Stimulated activated effector memory CD8-positive, alpha-beta T cell treated with anti-CD3 and anti-CD28 coated beads, Interleukin-12 subunit alpha, Interleukin-12 subunit beta, amount 100 ng/mL, for 72 hours (primary cell): ENCODE results near the gene ATF4.
"Not testable (repeated sequence)": the region's sequence is repeated elsewhere in the genome, so short reads cannot be mapped to it uniquely, and the experiment has no call there.

Experiments used
- ATAC-seq: fragments of 150-1000 bp; cut with Tn5 transposase; 2 replicates; pipeline ENCODE4 v1.10.0; 2021
- DNase-seq, 2 donors: peaks; one replicate each; pipeline ENCODE4 v3.0.0; 2021 to 2022; ENCODE audit warnings: low spot score in 2 of 2
- H3K27ac Mint-ChIP-seq: one replicate; pipeline ENCODE4 v1.8.0; 2022; ENCODE audit warnings: mild to moderate bottlenecking, mixed read lengths
- H3K36me3 Mint-ChIP-seq: one replicate; pipeline ENCODE4 v1.8.0; 2022; ENCODE audit warnings: mild to moderate bottlenecking, mixed read lengths
- H3K4me1 Mint-ChIP-seq: one replicate; pipeline ENCODE4 v1.8.0; 2022; ENCODE audit warnings: mixed read lengths
- H3K4me3 Mint-ChIP-seq: one replicate; pipeline ENCODE4 v1.8.0; 2022; ENCODE audit warnings: mild to moderate bottlenecking, mixed read lengths
- H3K9me3 Mint-ChIP-seq: one replicate; pipeline ENCODE4 v1.8.0; 2022; ENCODE audit warnings: mixed read lengths

Gene ATF4

DNA sequence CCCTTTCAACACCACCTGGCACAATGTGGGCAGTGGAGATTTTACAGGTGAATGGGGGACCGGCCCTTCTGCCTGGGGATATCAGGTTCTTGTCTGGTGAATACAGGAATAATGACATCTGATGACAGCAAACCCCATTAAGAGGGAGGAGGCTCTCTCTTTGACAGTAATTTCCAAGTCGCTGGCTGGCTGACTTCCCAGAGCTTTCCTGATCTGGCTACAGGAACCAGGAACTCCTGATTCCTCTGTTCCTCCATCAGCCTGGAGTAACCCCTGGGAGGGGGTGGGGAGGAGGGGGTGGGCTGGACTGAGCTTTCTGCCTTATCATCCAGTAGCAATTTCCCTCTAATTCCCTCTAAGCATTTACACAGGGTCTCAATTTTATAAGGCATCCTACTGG, 22.0 kb upstream of the ATF4 start:
- H3K9me3 Mint-ChIP-seq = no peaks in the 10 kb centered on the region
- H3K36me3 Mint-ChIP-seq = peaks cover 2% of the 10 kb centered on the region
- DNase-seq = no peak
- H3K27ac Mint-ChIP-seq = no peak overlapping the region
- no peak for ATAC-seq
- H3K4me3 Mint-ChIP-seq = no peak overlapping the region
- peaks cover 28% of the 10 kb centered on the region for H3K4me1 Mint-ChIP-seq

DNA sequence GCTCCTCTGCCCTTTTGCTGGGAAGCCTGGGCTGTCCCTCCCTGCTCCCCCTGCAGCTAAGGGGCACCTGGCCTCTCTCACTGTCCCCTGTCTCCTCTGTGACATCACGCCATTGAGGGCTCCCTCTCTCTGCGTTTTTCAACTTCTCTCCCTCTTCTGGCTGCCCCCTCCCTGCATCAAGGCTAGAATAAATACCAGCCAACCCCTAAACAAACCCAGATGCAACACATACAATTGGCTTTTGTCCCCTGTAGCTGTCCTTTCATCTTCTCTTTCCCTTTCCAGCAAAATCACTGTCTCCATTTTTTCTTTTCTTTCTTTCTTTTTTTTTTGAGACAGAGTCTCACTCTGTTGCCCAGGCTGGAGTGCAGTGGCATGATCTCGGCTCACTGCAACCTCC, 21.6 kb upstream of the ATF4 start:
- DNase-seq (no peak), ATAC-seq (no peak)
- peaks cover 6% of the 10 kb centered on the region for H3K36me3 Mint-ChIP-seq
- peaks cover 29% of the 10 kb centered on the region for H3K4me1 Mint-ChIP-seq
- peak overlapping the region; percentile 41 for H3K27ac Mint-ChIP-seq
- H3K9me3 Mint-ChIP-seq = no peaks in the 10 kb centered on the region
- H3K4me3 Mint-ChIP-seq = no peak overlapping the region

DNA sequence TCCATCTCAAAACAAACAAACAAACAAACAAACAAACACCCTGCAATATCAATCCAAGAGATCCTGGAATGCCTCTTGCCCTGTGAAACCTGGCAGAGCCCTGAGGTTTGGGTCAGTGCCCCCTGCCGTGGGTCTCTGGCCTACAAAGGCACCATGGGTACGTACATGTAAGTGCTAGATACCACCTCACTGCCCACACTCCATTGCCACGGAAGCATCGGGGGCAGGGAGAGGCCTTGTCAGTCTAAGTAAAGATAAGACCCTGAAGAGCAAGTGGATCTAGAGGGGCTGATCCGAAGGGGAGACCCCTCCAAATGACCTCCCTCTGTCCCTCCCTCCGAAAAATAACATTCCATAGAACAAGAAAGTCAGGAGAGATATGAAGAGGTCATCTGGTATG, 20.3 kb upstream of the ATF4 start:
- H3K27ac Mint-ChIP-seq = no peak overlapping the region
- H3K36me3 Mint-ChIP-seq = peaks cover 19% of the 10 kb centered on the region
- DNase-seq = no peak
- H3K9me3 Mint-ChIP-seq = no peaks in the 10 kb centered on the region
- peaks cover 35% of the 10 kb centered on the region for H3K4me1 Mint-ChIP-seq
- ATAC-seq = no peak
- no peak overlapping the region for H3K4me3 Mint-ChIP-seq

DNA sequence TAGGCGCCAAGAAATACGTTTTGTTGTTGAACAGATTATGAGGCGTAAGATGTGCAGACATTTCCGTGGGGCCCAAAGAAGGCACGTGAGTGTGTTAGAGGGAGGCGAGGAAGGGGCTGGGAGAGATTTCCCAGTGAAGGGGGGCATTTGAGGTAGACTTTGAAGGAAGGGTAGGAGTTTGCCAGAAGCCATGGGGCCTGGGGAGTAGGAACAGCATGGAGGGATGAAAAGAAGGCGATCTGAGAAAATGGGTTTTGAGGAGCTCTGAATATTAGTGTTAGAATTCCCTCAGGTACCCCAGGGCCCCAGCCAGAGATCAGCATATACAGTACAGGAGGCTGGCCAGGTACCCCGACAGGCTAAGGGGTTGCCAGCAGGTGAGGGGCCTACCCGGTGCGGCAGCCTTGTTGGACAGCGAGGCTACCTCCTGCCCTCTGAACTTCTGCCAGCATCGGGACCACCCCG, 18.7 kb upstream of the ATF4 start:
- Mint-ChIP-seq H3K27ac (peak overlapping the region; percentile 89), H3K4me1 (peaks cover 49% of the 10 kb centered on the region), H3K4me3 (peak overlapping the region; percentile 85), H3K36me3 (peaks cover 35% of the 10 kb centered on the region), H3K9me3 (no peaks in the 10 kb centered on the region)
- DNase-seq (no peak), ATAC-seq (peak; percentile 49)

DNA sequence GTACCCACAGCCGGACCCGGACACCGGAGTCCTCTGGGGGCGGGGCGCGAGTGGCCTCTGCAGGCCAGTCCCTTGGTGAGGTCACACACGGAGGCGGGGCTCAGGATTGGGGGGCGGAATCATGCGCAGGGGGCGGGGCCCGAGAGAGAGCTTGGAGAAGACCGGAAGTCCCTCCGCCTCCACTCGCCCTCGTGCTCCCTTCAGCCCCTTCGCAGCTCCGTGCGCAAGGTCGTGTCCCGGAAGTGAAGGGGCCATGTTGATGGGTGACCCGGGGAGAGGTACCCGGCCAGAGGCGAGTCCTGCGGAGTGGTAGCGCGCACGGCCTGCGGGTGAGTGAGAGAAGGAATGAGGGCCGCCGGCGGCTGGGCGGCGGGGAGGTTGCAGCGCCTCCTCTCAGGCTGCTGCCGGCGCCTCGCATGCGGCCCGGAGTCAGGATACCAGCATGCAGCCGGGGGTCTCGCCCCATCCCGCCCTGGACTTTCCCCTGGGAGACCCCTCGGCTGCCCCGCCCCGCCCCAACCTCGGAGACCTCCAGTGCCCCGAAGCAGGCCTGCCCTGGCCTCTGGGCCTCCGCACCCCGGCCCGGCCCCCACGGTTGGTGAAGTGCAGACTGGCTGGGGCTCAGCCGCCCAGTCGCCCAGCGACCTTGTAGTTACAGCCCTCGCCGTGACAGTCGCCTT, 18.1 kb upstream of the ATF4 start, which contains the start of gene MIEF1:
Gene MIEF1, plus strand, starts transcription at position 182 of the 680 bp plus-strand sequence. CDS start 9,005 bp downstream, outside the sequence.
- H3K27ac Mint-ChIP-seq = peak within 1 kb of the TSS; percentile 89
- DNase-seq (peak; percentile 91 to 98), ATAC-seq (peak; percentile 99)
- peaks cover 40% of the 10 kb centered on the region for H3K36me3 Mint-ChIP-seq
- peaks cover 52% of the 10 kb centered on the region for H3K4me1 Mint-ChIP-seq
- peak within 1 kb of the TSS; percentile 85 for H3K4me3 Mint-ChIP-seq
- no peaks in the 10 kb centered on the region for H3K9me3 Mint-ChIP-seq

DNA sequence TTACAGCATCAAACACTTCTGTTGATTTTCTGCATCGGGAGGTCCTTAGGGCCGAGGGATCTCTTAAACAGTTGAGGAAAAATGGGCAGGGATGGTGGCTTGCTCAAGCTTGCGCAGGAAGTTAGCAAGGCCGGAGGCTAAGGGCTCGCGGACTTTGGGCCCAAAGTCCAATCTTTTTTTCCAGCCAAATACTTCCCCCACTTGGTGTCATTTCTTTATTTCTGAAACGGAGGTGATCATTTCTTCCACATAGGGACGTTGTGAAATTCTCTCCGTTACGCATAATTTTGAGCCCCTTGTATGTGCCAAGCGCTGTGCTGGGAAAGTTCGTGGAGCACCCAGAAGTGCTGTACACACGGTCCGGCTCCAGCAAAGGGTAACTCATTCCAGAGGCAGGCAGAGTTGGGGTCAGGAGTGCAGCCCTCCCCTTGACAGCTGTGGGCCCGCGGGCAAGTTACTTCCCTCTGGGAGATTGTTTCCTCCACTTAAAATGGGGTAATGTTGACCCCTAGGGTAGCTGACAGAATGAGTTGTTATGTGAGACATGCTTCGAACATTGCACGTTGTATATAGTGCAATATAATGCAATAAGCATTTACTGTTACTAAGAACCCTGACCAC, 17.5 kb upstream of the ATF4 start:
- H3K4me3 Mint-ChIP-seq = peak overlapping the region; percentile 85
- ATAC-seq = peak; percentile 0
- H3K36me3 Mint-ChIP-seq = peaks cover 47% of the 10 kb centered on the region
- H3K4me1 Mint-ChIP-seq = peaks cover 52% of the 10 kb centered on the region
- no peak for DNase-seq
- no peaks in the 10 kb centered on the region for H3K9me3 Mint-ChIP-seq
- peak overlapping the region; percentile 89 for H3K27ac Mint-ChIP-seq

DNA sequence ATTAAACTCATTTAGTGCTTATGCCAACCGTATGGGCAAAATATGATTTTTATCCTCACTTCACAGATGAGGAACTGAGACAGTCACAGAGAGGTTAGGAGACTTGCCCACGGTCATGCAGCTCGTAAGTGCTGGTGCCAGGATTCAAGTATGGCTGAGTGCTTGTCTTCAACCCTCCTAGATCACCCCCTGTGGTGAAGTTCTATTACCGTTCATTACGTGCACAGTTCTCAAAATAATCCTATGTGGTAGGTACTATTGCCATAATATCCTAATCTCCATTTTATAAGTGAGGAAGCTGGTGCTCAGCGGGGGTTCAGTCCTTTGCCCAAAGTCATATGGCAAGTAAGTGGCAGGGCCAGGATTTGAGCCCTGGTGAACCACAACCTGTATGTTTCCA, 16.7 kb upstream of the ATF4 start:
- DNase-seq (no peak), ATAC-seq (no peak)
- Mint-ChIP-seq H3K4me3 (peak overlapping the region; percentile 85), H3K36me3 (peaks cover 54% of the 10 kb centered on the region), H3K27ac (peak overlapping the region; percentile 89), H3K4me1 (peaks cover 60% of the 10 kb centered on the region), H3K9me3 (no peaks in the 10 kb centered on the region)

DNA sequence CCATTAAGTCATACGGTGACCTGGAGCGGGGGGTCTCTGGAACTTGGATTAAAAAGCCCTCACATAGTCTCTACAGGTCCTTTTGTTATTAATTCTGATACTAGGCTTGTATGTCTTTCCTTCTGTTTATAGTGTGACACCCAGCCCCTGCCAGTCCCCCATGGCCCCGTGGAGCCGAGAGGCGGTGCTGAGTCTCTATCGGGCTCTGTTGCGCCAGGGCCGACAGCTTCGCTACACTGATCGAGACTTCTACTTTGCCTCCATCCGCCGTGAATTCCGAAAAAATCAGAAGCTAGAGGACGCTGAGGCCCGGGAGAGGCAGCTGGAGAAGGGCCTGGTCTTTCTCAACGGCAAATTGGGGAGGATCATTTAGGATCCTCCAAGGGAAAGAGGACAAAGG, 16.3 kb upstream of the ATF4 start:
- Mint-ChIP-seq H3K9me3 (no peaks in the 10 kb centered on the region), H3K4me1 (peaks cover 62% of the 10 kb centered on the region), H3K36me3 (peaks cover 59% of the 10 kb centered on the region), H3K4me3 (peak overlapping the region; percentile 85), H3K27ac (no peak overlapping the region)
- DNase-seq = no peak
- ATAC-seq = no peak

DNA sequence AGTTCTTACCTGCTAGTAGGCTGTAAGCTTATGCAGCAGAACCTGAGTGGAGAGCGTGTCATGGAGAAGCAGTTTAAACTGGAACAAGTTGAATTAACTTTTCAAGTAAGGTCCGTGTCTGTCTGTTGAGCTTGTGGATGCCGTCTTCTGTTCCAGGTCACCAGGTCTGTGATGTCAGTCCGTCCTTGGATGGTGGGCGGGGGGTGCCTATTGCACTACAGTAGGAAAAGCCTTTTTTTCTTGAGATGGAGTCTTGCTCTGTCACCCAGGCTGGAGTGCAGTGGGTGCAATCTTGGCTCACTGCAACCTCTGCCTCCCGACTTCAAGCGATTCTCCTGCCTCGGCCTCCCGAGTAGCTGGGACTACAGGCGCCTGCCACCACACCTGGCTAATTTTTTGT, 13.3 kb upstream of the ATF4 start:
- H3K9me3 Mint-ChIP-seq, DNase-seq, H3K4me3 Mint-ChIP-seq, ATAC-seq: not testable (repeated sequence)
- peaks cover 60% of the 10 kb centered on the region for H3K4me1 Mint-ChIP-seq
- peak overlapping the region; percentile 41 for H3K27ac Mint-ChIP-seq
- peaks cover 88% of the 10 kb centered on the region for H3K36me3 Mint-ChIP-seq

DNA sequence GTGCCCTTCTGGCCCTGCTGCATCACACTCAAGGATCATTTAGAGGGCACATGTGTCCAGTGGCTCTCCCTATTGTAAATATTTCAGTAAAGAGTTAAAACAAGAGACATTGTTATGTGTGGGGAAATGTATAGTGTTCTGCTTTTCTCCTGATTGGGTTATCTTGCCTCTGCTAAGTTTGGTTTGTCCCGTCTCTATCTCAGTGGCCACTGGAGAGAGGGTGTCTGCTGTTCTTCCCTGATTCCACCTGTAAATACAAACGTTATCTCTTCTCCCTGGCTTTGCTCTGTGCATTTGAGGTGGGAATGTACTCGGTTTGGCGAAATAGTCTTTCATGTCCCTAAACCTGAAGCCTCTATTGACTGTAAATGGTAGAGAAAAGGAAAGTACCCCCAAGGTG, 12.0 kb upstream of the ATF4 start:
- H3K4me3 Mint-ChIP-seq = no peak overlapping the region
- peak overlapping the region; percentile 58 for H3K27ac Mint-ChIP-seq
- DNase-seq = no peak
- no peaks in the 10 kb centered on the region for H3K9me3 Mint-ChIP-seq
- peaks cover 100% of the 10 kb centered on the region for H3K36me3 Mint-ChIP-seq
- no peak for ATAC-seq
- H3K4me1 Mint-ChIP-seq = peaks cover 51% of the 10 kb centered on the region

DNA sequence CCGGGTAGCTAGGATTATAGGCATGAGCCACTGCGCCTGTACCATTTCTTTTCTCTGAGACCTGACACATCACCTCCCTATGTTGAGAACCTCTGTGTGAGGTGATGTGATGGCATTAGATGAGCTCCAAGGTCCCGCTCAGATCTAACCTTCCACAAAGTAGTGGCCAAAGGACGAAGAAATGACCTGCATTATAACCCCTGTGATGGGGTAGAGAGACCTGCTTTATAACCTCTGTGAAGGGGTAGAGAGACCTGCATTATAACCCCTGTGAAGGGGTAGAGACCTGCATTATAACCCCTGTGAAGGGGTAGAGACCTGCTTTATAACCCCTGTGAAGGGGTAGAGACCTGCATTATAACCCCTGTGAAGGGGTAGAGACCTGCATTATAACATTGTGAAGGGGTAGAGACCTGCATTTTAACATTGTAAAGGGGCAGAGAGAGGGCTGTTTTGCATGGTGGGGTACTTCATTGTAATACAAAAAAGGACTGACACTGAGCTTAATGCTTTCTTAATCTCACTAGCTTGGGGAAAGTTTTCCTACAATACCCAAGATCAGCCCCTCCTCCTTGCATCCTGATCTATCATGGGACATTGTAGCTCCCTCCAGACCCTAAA, 9.7 kb upstream of the ATF4 start:
- ATAC-seq = no peak
- peaks cover 45% of the 10 kb centered on the region for H3K4me1 Mint-ChIP-seq
- peaks cover 100% of the 10 kb centered on the region for H3K36me3 Mint-ChIP-seq

DNA sequence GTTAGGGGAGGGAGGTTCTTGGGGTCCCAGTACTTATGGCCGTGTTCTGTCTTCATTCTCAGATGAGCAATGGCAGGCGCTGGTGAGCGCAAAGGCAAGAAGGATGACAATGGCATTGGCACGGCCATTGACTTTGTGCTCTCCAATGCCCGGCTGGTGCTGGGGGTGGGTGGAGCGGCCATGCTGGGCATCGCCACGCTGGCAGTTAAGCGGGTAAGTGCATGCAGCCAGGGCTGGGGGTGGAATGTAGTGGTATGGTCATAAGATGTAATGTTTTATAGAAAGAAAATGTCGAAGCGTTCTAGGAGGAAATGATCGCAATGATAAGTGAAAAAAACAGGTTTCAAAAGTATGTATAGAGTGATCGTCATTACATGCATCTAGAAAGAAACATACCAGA, 9.1 kb upstream of the ATF4 start:
- H3K27ac Mint-ChIP-seq = no peak overlapping the region
- no peak for DNase-seq
- no peak for ATAC-seq
- H3K36me3 Mint-ChIP-seq = peaks cover 100% of the 10 kb centered on the region
- no peak overlapping the region for H3K4me3 Mint-ChIP-seq
- no peaks in the 10 kb centered on the region for H3K9me3 Mint-ChIP-seq
- H3K4me1 Mint-ChIP-seq = peaks cover 45% of the 10 kb centered on the region

More for the DNA sequence above, 9.7 kb upstream of the ATF4 start:
- Mint-ChIP-seq H3K27ac (no peak overlapping the region), H3K4me3 (no peak overlapping the region), H3K9me3 (no peaks in the 10 kb centered on the region)
- no peak for DNase-seq

DNA sequence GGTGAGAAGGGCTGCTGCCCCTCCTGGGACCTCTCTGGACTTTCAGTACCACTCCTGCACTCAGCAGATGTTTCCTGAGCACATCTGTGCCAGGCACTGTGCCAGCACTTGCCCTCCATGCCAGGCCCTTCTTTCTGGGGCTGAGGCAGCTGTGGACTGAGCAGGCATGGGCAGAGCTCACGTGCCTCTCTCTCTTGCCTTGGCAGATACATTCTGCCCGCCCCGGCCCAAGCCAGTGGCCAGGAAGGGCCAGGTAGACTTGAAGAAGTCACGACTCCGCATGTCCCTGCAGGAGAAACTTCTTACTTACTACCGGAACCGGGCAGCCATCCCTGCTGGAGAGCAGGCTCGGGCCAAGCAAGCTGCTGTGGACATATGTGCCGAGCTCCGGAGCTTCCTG, 8.3 kb upstream of the ATF4 start:
- Mint-ChIP-seq H3K36me3 (peaks cover 100% of the 10 kb centered on the region), H3K4me3 (no peak overlapping the region), H3K27ac (no peak overlapping the region), H3K9me3 (no peaks in the 10 kb centered on the region), H3K4me1 (peaks cover 38% of the 10 kb centered on the region)
- DNase-seq = no peak
- ATAC-seq = no peak

DNA sequence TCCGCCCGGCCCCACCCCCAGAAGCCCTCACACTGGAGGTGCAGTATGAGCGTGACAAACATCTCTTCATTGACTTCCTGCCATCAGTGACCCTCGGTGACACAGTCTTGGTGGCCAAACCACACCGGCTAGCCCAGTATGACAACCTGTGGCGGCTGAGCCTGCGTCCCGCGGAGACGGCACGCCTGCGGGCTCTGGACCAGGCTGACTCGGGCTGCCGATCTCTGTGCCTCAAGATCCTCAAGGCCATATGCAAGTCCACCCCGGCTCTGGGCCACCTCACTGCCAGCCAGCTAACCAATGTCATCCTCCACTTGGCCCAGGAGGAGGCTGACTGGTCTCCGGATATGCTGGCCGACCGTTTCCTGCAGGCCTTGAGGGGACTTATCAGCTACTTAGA, 6.6 kb upstream of the ATF4 start:
- peaks cover 93% of the 10 kb centered on the region for H3K36me3 Mint-ChIP-seq
- no peak for DNase-seq
- ATAC-seq = no peak

DNA sequence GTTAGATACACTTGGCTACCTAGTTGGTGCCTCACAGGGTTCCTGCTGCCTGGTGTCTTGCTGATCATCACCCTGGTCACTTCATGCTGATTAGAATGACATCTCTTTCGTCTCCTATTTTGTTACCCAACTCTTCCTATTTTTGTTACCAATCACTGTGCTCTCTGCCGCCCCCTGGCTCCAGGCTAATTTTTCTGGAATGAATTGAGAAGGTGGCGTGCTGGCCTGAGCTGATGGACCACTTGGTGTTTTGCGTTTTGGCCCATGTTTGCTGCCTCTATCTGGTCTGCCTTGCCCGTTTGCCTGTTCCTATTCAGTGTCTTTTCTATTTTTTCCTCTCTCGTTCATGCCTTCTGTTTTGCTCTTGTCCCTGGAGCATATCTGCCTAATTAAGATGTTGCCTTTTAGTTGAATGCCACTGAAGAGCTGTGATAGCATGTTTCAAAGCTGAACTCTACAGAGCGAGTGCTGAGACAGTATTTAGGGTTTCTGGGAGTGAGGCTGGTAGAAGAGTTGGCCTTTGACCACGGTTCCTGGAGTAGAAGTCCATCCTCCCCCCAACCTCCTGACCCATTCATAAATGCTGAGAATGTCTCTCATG, 5.9 kb upstream of the ATF4 start:
- ATAC-seq (no peak), DNase-seq (no peak)
- Mint-ChIP-seq H3K9me3 (no peaks in the 10 kb centered on the region), H3K27ac (no peak overlapping the region), H3K4me1 (peaks cover 35% of the 10 kb centered on the region), H3K36me3 (peaks cover 93% of the 10 kb centered on the region), H3K4me3 (no peak overlapping the region)

More for the DNA sequence above, 6.6 kb upstream of the ATF4 start:
- peaks cover 33% of the 10 kb centered on the region for H3K4me1 Mint-ChIP-seq
- H3K9me3 Mint-ChIP-seq = no peaks in the 10 kb centered on the region
- H3K27ac Mint-ChIP-seq = peak overlapping the region; percentile 32
- H3K4me3 Mint-ChIP-seq = no peak overlapping the region
